ENCODE results near the gene IFITM1. TPM values are rescaled to one million over a fixed set of nuclear protein-coding genes. Genes with fewer than 3 reads are reported as not detected.
A peak's percentile ranks its signal among the peaks of the same experiment; 100 is the strongest.

IFITM1 gene
- total RNA-seq, 4 donors from 2014 or later, result 47.8 to 103 (median 80.5) TPM

DNA sequence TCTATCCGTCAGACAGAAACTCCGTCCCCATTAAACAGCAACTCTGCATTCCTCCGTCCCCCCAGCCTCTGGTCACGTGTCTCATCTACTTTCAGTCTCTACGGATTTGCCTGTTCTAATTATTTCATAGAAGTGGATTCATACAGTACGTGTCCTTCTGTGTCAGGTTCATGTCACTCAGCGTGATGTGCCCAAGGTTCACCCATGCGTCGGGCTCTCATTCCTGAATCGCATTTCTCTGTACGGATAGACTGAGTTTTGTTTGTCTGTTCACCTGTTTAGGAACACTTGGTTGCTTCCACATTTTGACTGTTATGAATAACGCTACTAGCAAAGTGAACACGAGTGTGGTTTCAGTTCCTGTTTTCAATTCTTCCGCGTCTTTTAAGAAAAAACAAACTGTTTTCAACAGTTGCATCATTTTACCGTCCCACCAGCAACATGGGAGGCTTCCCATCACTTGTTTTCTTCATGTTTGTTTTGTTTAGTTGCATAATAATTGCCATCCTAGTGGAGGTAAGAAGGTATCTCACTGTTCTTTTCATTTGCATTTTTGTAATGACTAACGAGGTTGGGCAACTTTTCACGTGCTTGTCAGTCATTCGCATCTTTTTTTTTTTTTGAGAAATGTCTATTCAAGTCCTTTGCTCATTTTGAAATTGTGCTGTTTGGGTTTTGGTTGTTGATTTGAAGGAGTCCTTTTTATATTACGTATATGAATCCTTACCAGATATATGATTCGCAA lies 44.5 kb upstream of the IFITM1 start:
- intact Hi-C loops (cut with DNase I; ENCODE audit: low total_unique reads) (no loop called here), in situ Hi-C loops (cut with MboI; ENCODE audit: low sequenced_read_pairs in 4 of 4) (no loop called here)
- no peaks in the 10 kb centered on the region for H3K36me3 ChIP-seq
- H3K4me1 ChIP-seq, result no peaks in the 10 kb centered on the region
- DNase-seq, result no peak
- H3K27ac ChIP-seq, result peak overlapping the region; percentile 42 to 63 (median 55)
- TF ChIP-seq, protein P1, sequence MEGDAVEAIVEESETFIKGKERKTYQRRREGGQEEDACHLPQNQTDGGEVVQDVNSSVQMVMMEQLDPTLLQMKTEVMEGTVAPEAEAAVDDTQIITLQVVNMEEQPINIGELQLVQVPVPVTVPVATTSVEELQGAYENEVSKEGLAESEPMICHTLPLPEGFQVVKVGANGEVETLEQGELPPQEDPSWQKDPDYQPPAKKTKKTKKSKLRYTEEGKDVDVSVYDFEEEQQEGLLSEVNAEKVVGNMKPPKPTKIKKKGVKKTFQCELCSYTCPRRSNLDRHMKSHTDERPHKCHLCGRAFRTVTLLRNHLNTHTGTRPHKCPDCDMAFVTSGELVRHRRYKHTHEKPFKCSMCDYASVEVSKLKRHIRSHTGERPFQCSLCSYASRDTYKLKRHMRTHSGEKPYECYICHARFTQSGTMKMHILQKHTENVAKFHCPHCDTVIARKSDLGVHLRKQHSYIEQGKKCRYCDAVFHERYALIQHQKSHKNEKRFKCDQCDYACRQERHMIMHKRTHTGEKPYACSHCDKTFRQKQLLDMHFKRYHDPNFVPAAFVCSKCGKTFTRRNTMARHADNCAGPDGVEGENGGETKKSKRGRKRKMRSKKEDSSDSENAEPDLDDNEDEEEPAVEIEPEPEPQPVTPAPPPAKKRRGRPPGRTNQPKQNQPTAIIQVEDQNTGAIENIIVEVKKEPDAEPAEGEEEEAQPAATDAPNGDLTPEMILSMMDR (IDR thresholded peaks at IDR 0.05 in 4 of 5, conservative IDR thresholded peaks at IDR 0.05 in 1 of 5), result no peak
- no peak for TF ChIP-seq POLR2A (IDR thresholded peaks at IDR 0.05)
- H3K9me3 ChIP-seq, result no peaks in the 10 kb centered on the region
- peak; percentile 30 to 40 for ATAC-seq
- H3K27me3 ChIP-seq, result peaks cover 0 to 10% (median 9%) of the 10 kb centered on the region in 3 donors
- H3K4me3 ChIP-seq, result peak overlapping the region in 3 of 4 donors; percentile 25 to 39 (median 25)

DNA sequence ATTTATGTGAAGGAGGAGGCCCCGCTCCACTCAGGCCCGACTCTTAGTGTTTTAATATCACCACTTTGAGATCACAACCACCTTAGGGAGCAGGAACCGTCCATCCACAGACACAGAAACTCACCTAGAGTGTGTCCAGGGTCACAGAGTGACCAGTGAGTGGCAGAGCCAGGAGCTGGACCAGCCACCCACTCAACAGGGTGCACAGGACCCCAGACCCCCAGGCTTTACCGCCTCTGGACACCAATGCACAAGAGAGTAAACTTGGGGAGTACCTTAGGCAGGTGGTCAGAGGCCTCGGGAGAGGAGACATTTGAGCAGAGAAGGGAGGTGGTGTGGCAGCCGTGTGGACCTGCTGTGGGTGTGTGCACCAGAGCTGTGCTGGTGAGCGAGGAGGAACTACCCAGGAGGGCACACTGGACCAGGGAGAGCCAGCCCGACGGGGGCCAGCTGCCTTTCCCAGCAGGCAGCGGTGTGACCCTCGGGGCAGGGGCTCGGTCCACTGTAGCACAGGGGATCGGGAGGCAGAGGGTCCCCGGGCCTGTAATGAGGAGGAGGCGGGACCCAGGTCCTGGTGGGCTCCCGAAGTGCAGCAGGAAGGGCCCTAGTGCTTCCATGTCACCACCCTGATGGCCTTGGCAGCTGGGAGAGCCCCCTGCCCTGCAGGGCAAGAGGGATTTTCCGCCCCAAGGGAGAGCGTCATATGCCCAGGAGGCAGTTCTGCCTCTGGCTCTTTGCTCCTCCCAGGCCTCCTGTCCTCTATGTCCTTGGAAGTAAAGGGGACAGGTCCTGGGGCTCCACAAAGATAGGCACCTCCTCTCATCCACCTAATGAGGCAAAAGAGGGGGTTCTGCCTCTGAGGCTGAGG lies 43.2 kb upstream of the IFITM1 start:
- ATAC-seq (no peak), DNase-seq (no peak)
- Histone ChIP-seq H3K9me3 (no peaks in the 10 kb centered on the region), H3K27ac (no peak overlapping the region), H3K4me3 (no peak overlapping the region), H3K27me3 (peaks cover 0 to 10% (median 9%) of the 10 kb centered on the region in 3 donors), H3K36me3 (no peaks in the 10 kb centered on the region), H3K4me1 (no peaks in the 10 kb centered on the region)
- in situ Hi-C loops (cut with MboI; ENCODE audit: low sequenced_read_pairs in 4 of 4), result no loop called here
- TF ChIP-seq, protein P1 (IDR thresholded peaks at IDR 0.05 in 4 of 5, conservative IDR thresholded peaks at IDR 0.05 in 1 of 5), result no peak
- no peak for TF ChIP-seq POLR2A (IDR thresholded peaks at IDR 0.05)
- intact Hi-C loops (cut with DNase I; ENCODE audit: low total_unique reads), result no loop called here

DNA sequence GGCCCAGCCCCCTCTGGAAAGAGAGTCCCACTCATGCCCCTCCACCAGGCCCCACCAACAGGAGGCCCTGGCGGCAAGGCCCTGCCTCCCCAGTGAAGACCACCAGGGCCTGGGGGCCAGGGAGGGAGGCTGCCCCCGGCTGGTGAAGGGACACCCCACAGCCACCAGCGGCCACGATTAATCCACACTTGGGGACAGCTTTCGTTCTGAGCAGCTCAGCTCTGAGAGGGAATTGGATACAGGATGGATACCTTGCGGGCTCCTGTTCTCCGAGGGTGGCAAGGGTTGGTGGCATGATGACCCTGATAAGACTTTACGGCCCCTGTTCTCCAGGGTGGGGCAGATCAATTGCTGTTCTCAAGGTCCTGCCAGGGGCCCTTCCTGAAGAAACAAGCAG lies 42.5 kb upstream of the IFITM1 start:
- Histone ChIP-seq H3K4me1 (no peaks in the 10 kb centered on the region), H3K27me3 (peaks cover 0 to 10% (median 9%) of the 10 kb centered on the region in 3 donors), H3K27ac (no peak overlapping the region), H3K4me3 (no peak overlapping the region), H3K36me3 (no peaks in the 10 kb centered on the region), H3K9me3 (no peaks in the 10 kb centered on the region)
- DNase-seq (no peak), ATAC-seq (no peak)
- intact Hi-C loops (cut with DNase I; ENCODE audit: low total_unique reads), result no loop called here
- TF ChIP-seq POLR2A (IDR thresholded peaks at IDR 0.05), result no peak
- TF ChIP-seq, protein P1 (IDR thresholded peaks at IDR 0.05 in 4 of 5, conservative IDR thresholded peaks at IDR 0.05 in 1 of 5), result no peak
- in situ Hi-C loops (cut with MboI; ENCODE audit: low sequenced_read_pairs in 4 of 4), result no loop called here

DNA sequence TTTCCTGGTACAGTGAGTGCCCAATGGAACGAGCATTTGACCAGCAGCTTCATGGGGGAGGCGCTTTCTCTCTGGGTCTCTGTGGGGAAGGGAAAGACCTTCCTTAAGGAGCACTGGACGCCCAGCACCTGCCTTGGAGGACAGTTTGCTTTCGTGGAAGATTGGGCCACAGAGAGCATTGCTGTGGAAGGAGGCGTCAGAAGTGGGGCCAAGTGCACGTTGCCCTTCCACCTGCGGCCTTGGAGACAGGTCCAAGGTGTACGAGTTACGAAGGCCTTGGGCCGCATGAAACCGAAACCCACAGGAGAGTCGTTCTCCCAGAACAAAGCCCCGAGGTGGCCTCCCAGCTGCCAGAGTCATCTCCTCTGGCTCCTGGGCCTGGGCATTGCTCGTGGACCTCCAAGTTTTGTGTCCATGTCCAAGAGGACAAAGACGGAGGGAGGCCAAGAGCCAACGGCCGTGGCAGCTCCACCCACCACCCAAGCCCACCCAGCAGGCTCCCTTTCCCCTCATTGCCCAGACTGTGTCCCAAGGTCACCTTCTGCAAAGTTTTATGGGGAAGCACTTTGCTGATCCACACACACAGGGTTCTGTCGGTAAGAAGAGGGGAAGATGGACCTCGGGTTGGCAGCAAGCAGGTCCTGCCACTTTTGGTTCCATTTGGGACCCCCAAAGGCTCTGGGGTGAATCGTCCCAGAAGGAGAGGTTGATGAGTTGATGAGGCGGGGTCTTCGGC lies 41.5 kb upstream of the IFITM1 start:
- intact Hi-C loops (cut with DNase I; ENCODE audit: low total_unique reads), result no loop called here

More for the DNA sequence above, 41.5 kb upstream of the IFITM1 start:
- in situ Hi-C loops (cut with MboI; ENCODE audit: low sequenced_read_pairs in 4 of 4), result no loop called here
- no peaks in the 10 kb centered on the region for H3K4me1 ChIP-seq
- H3K27ac ChIP-seq, result no peak overlapping the region
- no peaks in the 10 kb centered on the region for H3K9me3 ChIP-seq
- H3K4me3 ChIP-seq, result no peak overlapping the region
- H3K36me3 ChIP-seq, result no peaks in the 10 kb centered on the region
- no peak for DNase-seq
- peaks cover 0 to 14% (median 10%) of the 10 kb centered on the region in 3 donors for H3K27me3 ChIP-seq
- no peak for TF ChIP-seq POLR2A (IDR thresholded peaks at IDR 0.05)
- TF ChIP-seq, protein P1 (IDR thresholded peaks at IDR 0.05 in 4 of 5, conservative IDR thresholded peaks at IDR 0.05 in 1 of 5), result no peak
- no peak for ATAC-seq

Measured in gastrocnemius medialis (tissue), 4 donors.